Small intestine (tissue), 7 donors: ENCODE data around the gene MSX1. TPM values are rescaled to one million over a fixed set of nuclear protein-coding genes. Genes with fewer than 3 reads are reported as not detected.
A peak's percentile ranks its signal among the peaks of the same experiment; 100 is the strongest.

Source experiments
- DNase-seq, 2 donors: peaks; one replicate each; pipeline versions ENCODE4 v3.0.0 to v3.0.0-alpha.2; 2013
- FAIRE-seq: peaks from 2 replicates; lab custom pipeline; 2012; peaks lifted over from hg19 to GRCh38; lab: Jason Lieb, UNC
- H3K27ac ChIP-seq, 3 donors: one replicate each; pipeline ENCODE4 v1.5.1; 2013; ENCODE audit warnings: low read length in 2 of 3, mild to moderate bottlenecking in 2 of 3, control low read depth in 1 of 3, inconsistent platforms in 1 of 3, low read depth in 1 of 3, moderate library complexity in 1 of 3
- H3K27me3 ChIP-seq, 3 donors: one replicate each; pipeline ENCODE4 v1.6.1; 2013; ENCODE audit warnings: low read length in 3 of 3, inconsistent platforms in 1 of 3; ENCODE audit not compliant: control insufficient read depth in 3 of 3, insufficient read depth in 3 of 3
- H3K36me3 ChIP-seq, 3 donors: one replicate each; pipeline ENCODE4 v1.6.1; 2013; ENCODE audit warnings: low read length in 3 of 3, inconsistent platforms in 1 of 3, low read depth in 1 of 3, mild to moderate bottlenecking in 1 of 3, moderate library complexity in 1 of 3; ENCODE audit not compliant: control insufficient read depth in 3 of 3, insufficient read depth in 2 of 3
- H3K4me1 ChIP-seq, 3 donors: one replicate each; pipeline ENCODE4 v1.6.1; 2013; ENCODE audit warnings: low read length in 2 of 3, inconsistent platforms in 1 of 3, low read depth in 1 of 3, mild to moderate bottlenecking in 1 of 3, moderate library complexity in 1 of 3; ENCODE audit not compliant: control insufficient read depth in 3 of 3, insufficient read depth in 2 of 3
- H3K4me3 ChIP-seq, 3 donors: one replicate each; pipeline ENCODE4 v1.5.1; 2013; ENCODE audit warnings: low read length in 3 of 3, control low read depth in 1 of 3, inconsistent platforms in 1 of 3, low read depth in 1 of 3, mild to moderate bottlenecking in 1 of 3, moderate library complexity in 1 of 3
- H3K9me3 ChIP-seq, 2 donors: one replicate each; pipeline ENCODE4 v1.6.1; 2013; ENCODE audit warnings: low read depth in 1 of 2, low read length in 1 of 2; ENCODE audit not compliant: control insufficient read depth in 2 of 2, insufficient read depth in 1 of 2
- WGBS, 3 donors: extraction: QIAGEN DNeasy Blood & Tissue Kit; methylation state at CpG; one replicate each; pipeline ENCODE4 v1.1.7; 2013; 5-methylcytosine and 5-hydroxymethylcytosine counted together
- polyA plus RNA-seq, 4 donors: library from polyadenylated mRNA; stranded (reverse) in 3 of 4; unstranded in 1 of 4; fragments of 200-250 nt in 3 of 4; fragments of 120-200 nt in 1 of 4; gene quantifications; one replicate each; pipeline versions ENCODE4 v1.2.1 to v1.2.3, GENCODE V29; 2013
- donor health status: healthy with polysubstance abuse.
- donor health status: control.
- donor health status: control.
- donor health status: Bipolar disorder and iron deficiency.
- donor health status: healthy.

Gene MSX1
- polyA plus RNA-seq, 4 donors: 0.67 to 4.3 TPM; not detected in 2

DNA sequence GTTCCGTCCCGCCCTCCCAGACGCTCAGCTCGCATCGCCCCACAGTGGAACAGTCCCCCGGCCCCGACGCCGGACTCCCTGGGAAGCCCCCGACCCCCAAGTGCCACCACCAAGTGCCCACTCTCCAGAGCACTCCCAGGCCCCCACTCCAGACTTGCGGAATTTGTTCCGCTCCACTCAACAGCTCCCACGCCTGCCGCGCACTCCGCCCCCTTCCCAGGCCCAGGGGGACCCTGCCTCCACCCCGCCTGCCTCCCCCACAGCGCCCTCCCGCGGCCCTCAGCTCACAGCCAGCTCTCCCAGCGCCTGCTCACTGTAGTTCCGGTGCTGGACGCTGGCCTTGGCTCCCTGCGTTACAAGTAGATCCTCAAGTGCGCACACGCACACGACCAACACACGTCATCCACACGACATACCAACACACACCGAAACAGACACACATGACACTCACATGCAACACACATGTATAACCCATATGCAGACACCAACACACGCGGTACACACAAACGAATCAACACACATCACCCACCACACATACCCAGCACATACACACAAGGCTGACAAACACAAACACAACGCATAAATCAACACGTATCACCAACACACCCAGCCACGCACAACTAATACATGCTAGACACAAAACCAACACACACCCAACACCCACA, 8.0 kb downstream of the MSX1 start:
- 5 to 9% (median 6%) methylated on average over 27 to 36 of the region's 36 CpGs for WGBS, 3 donors
- Histone ChIP-seq H3K4me3 (no peak overlapping the region), H3K36me3 (peaks cover 0 to 5% (median 0%) of the 10 kb centered on the region in 3 donors), H3K27me3 (peaks cover 37 to 97% (median 86%) of the 10 kb centered on the region in 3 donors), H3K4me1 (peaks cover 0 to 3% (median 0%) of the 10 kb centered on the region in 3 donors), H3K9me3 (peaks cover 0 to 5% of the 10 kb centered on the region in 2 donors), H3K27ac (no peak overlapping the region)
- DNase-seq (peak in 1 of 2 donors; percentile 49), FAIRE-seq (no peak)

- H3K27ac ChIP-seq: no peak overlapping the region
- H3K4me1 ChIP-seq: peaks cover 0 to 3% (median 0%) of the 10 kb centered on the region in 3 donors
- no peaks in the 10 kb centered on the region for H3K36me3 ChIP-seq
- no peak overlapping the region for H3K4me3 ChIP-seq
- no peak for FAIRE-seq
- peaks cover 0 to 5% of the 10 kb centered on the region in 2 donors for H3K9me3 ChIP-seq
- DNase-seq: no peak
- peaks cover 37 to 97% (median 85%) of the 10 kb centered on the region in 3 donors for H3K27me3 ChIP-seq
- 7 to 13% (median 11%) methylated on average over 21 to 24 of the region's 24 CpGs for WGBS, 3 donors
Observed at GRCh38 chr4:4868040-4868757, 8.7 kb downstream of the MSX1 start.

DNA sequence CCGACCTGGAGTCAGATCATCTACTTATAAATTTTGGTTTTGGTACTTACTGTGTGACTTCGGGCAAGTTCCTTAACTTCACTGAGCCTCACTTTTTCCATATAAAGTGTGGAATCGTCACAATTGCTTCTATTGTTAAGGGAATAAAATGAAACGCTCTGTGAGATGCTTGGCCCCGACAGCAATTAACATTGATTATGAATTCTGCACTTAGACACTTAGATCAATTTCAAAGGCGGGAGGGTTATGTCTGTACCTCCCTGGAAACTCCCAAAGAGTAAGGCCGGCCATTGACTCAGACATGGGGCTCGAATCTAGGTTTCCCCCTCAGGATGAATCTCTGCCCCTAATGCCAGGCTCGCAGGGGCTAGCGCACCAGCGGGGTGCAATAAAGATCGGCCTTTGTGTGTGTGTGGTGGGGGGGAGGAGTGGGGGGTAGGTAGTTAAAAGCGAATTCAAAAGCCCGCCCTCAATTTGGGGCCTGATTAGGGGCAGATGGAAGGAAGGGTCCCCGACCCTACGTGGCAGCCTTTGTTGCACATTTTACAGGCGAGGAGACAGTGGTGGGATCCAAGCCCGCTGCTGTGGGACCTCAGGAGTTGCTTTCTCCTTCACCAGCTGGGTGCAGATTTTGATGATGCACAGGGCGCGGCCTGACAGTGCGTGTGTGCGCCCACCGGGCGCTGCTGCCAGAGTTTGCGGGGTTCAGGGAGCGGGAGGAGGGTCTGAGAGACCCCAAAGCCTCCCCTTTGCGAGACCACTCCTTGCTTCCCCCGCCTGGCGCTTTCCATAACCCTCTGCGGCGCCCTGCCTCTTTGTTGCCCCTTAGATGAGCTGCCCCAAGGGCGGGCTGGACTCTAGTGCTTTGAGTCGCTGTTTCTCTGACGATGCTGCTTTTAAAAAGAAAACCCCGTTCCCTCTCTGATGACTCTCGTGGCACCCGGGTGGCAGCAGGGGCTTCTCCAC, 9.6 kb downstream of the MSX1 start:
- no peak overlapping the region for H3K27ac ChIP-seq
- no peak overlapping the region for H3K4me3 ChIP-seq
- DNase-seq (no peak), FAIRE-seq (no peak)
- no peaks in the 10 kb centered on the region for H3K36me3 ChIP-seq
- H3K4me1 ChIP-seq: peaks cover 0 to 3% (median 0%) of the 10 kb centered on the region in 3 donors
- WGBS, 3 donors: 6 to 9% (median 7%) methylated on average over 35 to 37 of the region's 37 CpGs
- H3K9me3 ChIP-seq: peaks cover 0 to 5% of the 10 kb centered on the region in 2 donors
- peaks cover 37 to 99% (median 89%) of the 10 kb centered on the region in 3 donors for H3K27me3 ChIP-seq

- FAIRE-seq (no peak), DNase-seq (no peak)
- H3K27me3 ChIP-seq: peaks cover 32 to 98% (median 84%) of the 10 kb centered on the region in 3 donors
- H3K9me3 ChIP-seq: peaks cover 0 to 5% of the 10 kb centered on the region in 2 donors
- no peak overlapping the region for H3K4me3 ChIP-seq
- no peak overlapping the region for H3K27ac ChIP-seq
- H3K4me1 ChIP-seq: peaks cover 0 to 3% (median 0%) of the 10 kb centered on the region in 3 donors
- no peaks in the 10 kb centered on the region for H3K36me3 ChIP-seq
- 4 to 7% (median 6%) methylated on average over 38 to 40 of the region's 40 CpGs for WGBS, 3 donors
Observed at GRCh38 chr4:4869731-4870571, 10.5 kb downstream of the MSX1 start.

GRCh38 chr4:4870576-4871241, 11.2 kb downstream of the MSX1 start:
- H3K9me3 ChIP-seq: peaks cover 0 to 5% of the 10 kb centered on the region in 2 donors
- 5 to 11% (median 10%) methylated on average over 26 of the region's 26 CpGs for WGBS, 3 donors
- no peaks in the 10 kb centered on the region for H3K4me1 ChIP-seq
- no peak overlapping the region for H3K27ac ChIP-seq
- H3K4me3 ChIP-seq: no peak overlapping the region
- H3K36me3 ChIP-seq: no peaks in the 10 kb centered on the region
- peaks cover 28 to 98% (median 83%) of the 10 kb centered on the region in 3 donors for H3K27me3 ChIP-seq
- FAIRE-seq (no peak), DNase-seq (no peak)

DNA sequence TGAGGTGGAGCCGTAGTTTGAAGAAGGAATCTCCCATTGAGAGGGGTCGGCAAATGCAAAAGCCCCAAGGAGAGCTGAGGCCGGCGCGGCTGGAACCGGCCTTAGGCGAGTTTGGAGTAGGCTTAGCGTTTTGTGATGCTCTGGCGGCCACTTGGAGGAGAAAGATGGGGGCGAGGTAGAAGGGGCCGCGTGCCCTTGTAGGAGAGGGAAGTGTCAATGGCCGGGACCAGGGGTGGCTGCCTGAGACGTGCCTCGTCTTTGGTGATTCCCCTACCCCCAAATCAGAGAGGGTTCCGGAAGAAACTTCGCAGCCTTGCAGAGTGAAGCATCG, 11.7 kb downstream of the MSX1 start:
- DNase-seq: no peak
- 3 to 5% (median 5%) methylated on average over 17 to 18 of the region's 18 CpGs for WGBS, 3 donors
- H3K4me1 ChIP-seq: no peaks in the 10 kb centered on the region

DNA sequence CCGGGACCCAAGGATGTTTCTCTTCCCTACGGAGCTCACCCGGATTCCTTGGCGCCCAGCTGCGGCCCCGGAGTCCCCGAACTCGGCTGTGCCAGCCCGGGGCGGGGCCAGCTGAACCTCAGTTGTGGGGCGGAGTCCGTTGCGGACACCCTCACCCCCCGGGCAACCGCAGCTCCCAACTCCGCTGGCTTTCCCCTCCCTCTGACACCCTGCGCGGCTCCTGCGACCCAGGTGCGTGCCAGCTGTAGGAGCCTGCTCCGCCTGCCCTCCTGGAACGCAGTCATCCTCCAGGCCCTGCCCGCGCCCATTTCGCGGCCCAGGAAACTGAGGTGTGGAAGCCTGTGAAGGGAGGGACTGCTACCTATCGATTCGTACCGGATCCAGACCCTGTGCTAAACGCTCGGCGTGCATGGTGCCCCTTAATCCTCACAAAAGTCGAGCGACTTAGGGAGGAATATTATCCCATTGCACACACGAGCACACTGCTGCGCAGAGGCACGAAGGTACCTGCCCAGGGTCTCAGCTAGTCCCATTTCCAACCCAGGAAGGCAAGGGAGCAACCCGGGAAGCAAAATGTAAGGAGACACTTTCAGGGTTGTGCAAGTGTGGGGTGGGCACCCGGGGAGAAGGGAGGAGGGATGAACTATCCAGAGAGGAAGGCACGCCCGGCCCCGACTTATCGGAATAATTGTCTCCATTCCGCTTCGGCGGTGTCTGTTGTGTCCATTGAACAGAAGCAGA, 12.3 kb downstream of the MSX1 start:
- no peaks in the 10 kb centered on the region for H3K36me3 ChIP-seq
- DNase-seq: no peak
- H3K4me3 ChIP-seq: no peak overlapping the region
- H3K4me1 ChIP-seq: no peaks in the 10 kb centered on the region
- H3K9me3 ChIP-seq: peaks cover 0 to 3% of the 10 kb centered on the region in 2 donors
- no peak overlapping the region for H3K27ac ChIP-seq
- no peak for FAIRE-seq
- H3K27me3 ChIP-seq: peaks cover 22 to 91% (median 74%) of the 10 kb centered on the region in 3 donors
- WGBS, 3 donors: 4 to 8% (median 8%) methylated on average over 44 to 46 of the region's 46 CpGs

More for the DNA sequence above, 11.7 kb downstream of the MSX1 start:
- no peak overlapping the region for H3K4me3 ChIP-seq
- no peaks in the 10 kb centered on the region for H3K36me3 ChIP-seq
- H3K27ac ChIP-seq: no peak overlapping the region
- H3K27me3 ChIP-seq: peaks cover 23 to 96% (median 80%) of the 10 kb centered on the region in 3 donors
- peaks cover 0 to 4% of the 10 kb centered on the region in 2 donors for H3K9me3 ChIP-seq
- FAIRE-seq: no peak
